ENCODE measurements around the gene TMEM150B. TPM values are rescaled to one million over a fixed set of nuclear protein-coding genes. Genes with fewer than 3 reads are reported as not detected.
A peak's percentile ranks its signal among the peaks of the same experiment; 100 is the strongest.

The TMEM150B gene
- total and polyA plus RNA-seq, 2 of the 13 experiments (the other 11 are each of a cell fraction or from before 2014, with no cell fraction given), result 1.3 to 1.8 TPM

GRCh38 chr19:55339105-55339888 lies 14.2 kb upstream of the TMEM150B start, which contains the start of gene KMT5C (continued):
- TF ChIP-seq PRDM10 (CRISPR knock-in tag; IDR thresholded peaks at IDR 0.05; ENCODE audit: low read depth) (peak; percentile 26; the same call in 1 of the 2 replicates), ZNF441 (CRISPR knock-in tag; IDR thresholded peaks at IDR 0.05; ENCODE audit: borderline replicate concordance) (no peak), RORA (CRISPR knock-in tag; IDR thresholded peaks at IDR 0.05) (no peak), RFX1 (IDR thresholded peaks at IDR 0.05) (peak; percentile 95), RBM22 (optimal IDR thresholded peaks at IDR 0.05; ENCODE audit: low read length) (no peak), SOX6 (IDR thresholded peaks at IDR 0.05) (no peak), SOX6 (CRISPR knock-in tag; IDR thresholded peaks at IDR 0.05) (peak; percentile 47), ZNF484 (CRISPR knock-in tag; IDR thresholded peaks at IDR 0.05; ENCODE audit: borderline replicate concordance, low read depth) (no peak), ZBTB25 (CRISPR knock-in tag; IDR thresholded peaks at IDR 0.05) (peak; percentile 44; the same call in 1 of the 2 replicates), SMYD3 (CRISPR knock-in tag; IDR thresholded peaks at IDR 0.05) (0 out of 2 replicates have a peak, but pooled peaks have one; percentile 16), ZNF713 (CRISPR knock-in tag; IDR thresholded peaks at IDR 0.05) (no peak), KLF9 (CRISPR knock-in tag; IDR thresholded peaks at IDR 0.05; ENCODE audit: low read depth) (peak; percentile 28; the same call in 1 of the 2 replicates), KLF6 (CRISPR knock-in tag; IDR thresholded peaks at IDR 0.05) (peak; percentile 46; the same call in 1 of the 2 replicates), NFKB2 (CRISPR knock-in tag; IDR thresholded peaks at IDR 0.05; ENCODE audit: borderline replicate concordance) (no peak), PRPF4 (IDR thresholded peaks at IDR 0.05; ENCODE audit: low read depth, low read length, poor library complexity, severe bottlenecking) (no peak), ZHX2 (IDR thresholded peaks at IDR 0.05; ENCODE audit: low read depth) (peak; percentile 77), ZHX2 (CRISPR knock-in tag; IDR thresholded peaks at IDR 0.05; ENCODE audit: borderline replicate concordance) (no peak), ZNF563 (CRISPR knock-in tag; IDR thresholded peaks at IDR 0.05) (no peak; the same call in 1 of the 2 replicates)

Data from HepG2 (cell line).